Gastrocnemius medialis (tissue), 4 donors: ENCODE data around the gene SCLT1.

Source experiments
- CTCF ChIP-seq, 5 experiments: fragments of 450-650 bp in 3 of 5; fragments of 200-600 bp in 2 of 5; sonication (generic) in 2 of 5; IDR thresholded peaks in 4 of 5; conservative IDR thresholded peaks in 1 of 5; 1 replicate in 4 of 5; 2 replicates in 1 of 5; pipeline ENCODE4 v1.5.1; 2016 to 2019; ENCODE audit warnings: antibody characterized with exemption in 5 of 5, mild to moderate bottlenecking in 3 of 5, moderate library complexity in 3 of 5
- POLR2A ChIP-seq, 2 donors: fragments of 450-650 bp; IDR thresholded peaks; one replicate each; pipeline ENCODE4 v1.6.1; 2017; ENCODE audit warnings: antibody characterized with exemption in 2 of 2, mild to moderate bottlenecking in 2 of 2, moderate library complexity in 2 of 2

GRCh38 chr4:128913228-128913627 lies 180.1 kb downstream of the SCLT1 start:
- TF ChIP-seq CTCF (IDR thresholded peaks at IDR 0.05 in 4 of 5, conservative IDR thresholded peaks at IDR 0.05 in 1 of 5) (no peak), POLR2A (IDR thresholded peaks at IDR 0.05) (no peak)
